Embryonic facial prominence (tissue), 1 donor: Measurements from ENCODE around the gene ANO10.
"Not testable (repeated sequence)": the region's sequence is repeated elsewhere in the genome, so short reads cannot be mapped to it uniquely, and the experiment has no call there.

Source experiments
- DNase-seq: peaks from one replicate; pipeline ENCODE4 v3.0.0-alpha.2; 2016; ENCODE audit errors: extremely low spot score

ANO10 gene

GRCh38 chr3:43621656-43622432 is at the start of gene ANO10:
Gene ANO10 (minus strand): TSS chr3:43622011. CDS start chr3:43605852, 16,159 bp downstream.
- peak; percentile 97 for DNase-seq

- DNase-seq, result no peak
Observed at GRCh38 chr3:43670635-43671522, 49.1 kb upstream of the ANO10 start.

GRCh38 chr3:43665011-43665410 is 43.2 kb upstream of the ANO10 start:
- DNase-seq, result not testable (repeated sequence)

GRCh38 chr3:43661376-43661775 is 39.6 kb upstream of the ANO10 start:
- DNase-seq, result not testable (repeated sequence)

- no peak for DNase-seq
Observed at GRCh38 chr3:43659250-43659880, 37.6 kb upstream of the ANO10 start.

GRCh38 chr3:43656390-43656789 is 34.6 kb upstream of the ANO10 start:
- DNase-seq, result not testable (repeated sequence)

GRCh38 chr3:43650345-43650744 is 28.5 kb upstream of the ANO10 start:
- no peak for DNase-seq

- DNase-seq, result no peak
Observed at GRCh38 chr3:43649365-43649968, 27.7 kb upstream of the ANO10 start.

- no peak for DNase-seq
Observed at GRCh38 chr3:43648957-43649356, 27.1 kb upstream of the ANO10 start.

- DNase-seq, result no peak
Observed at GRCh38 chr3:43647331-43648166, 25.7 kb upstream of the ANO10 start.

GRCh38 chr3:43644443-43644842 is 22.6 kb upstream of the ANO10 start:
- DNase-seq, result no peak

GRCh38 chr3:43641306-43642114 is 19.7 kb upstream of the ANO10 start:
- no peak for DNase-seq

- DNase-seq, result peak; percentile 10
Observed at GRCh38 chr3:43640681-43641080, 18.9 kb upstream of the ANO10 start.

GRCh38 chr3:43638594-43639447 is 17.0 kb upstream of the ANO10 start:
- DNase-seq, result no peak

GRCh38 chr3:43637702-43638101 is 15.9 kb upstream of the ANO10 start:
- DNase-seq, result no peak

GRCh38 chr3:43632986-43633385 is 11.2 kb upstream of the ANO10 start:
- DNase-seq, result no peak

- DNase-seq, result peak; percentile 56
Observed at GRCh38 chr3:43632269-43632733, 10.5 kb upstream of the ANO10 start.

GRCh38 chr3:43629741-43630140 is 7.9 kb upstream of the ANO10 start:
- DNase-seq, result no peak

GRCh38 chr3:43629257-43629656 is 7.4 kb upstream of the ANO10 start:
- DNase-seq, result no peak
